HG02678 (cell line): ENCODE results near the gene CD59.
A peak's percentile ranks its signal among the peaks of the same experiment; 100 is the strongest.

ENCODE experiments used
- ATAC-seq: cut with Tn5 transposase; IDR thresholded peaks from one replicate; pipeline ENCODE4 v1.9.1; 2021; ENCODE audit warnings: mild to moderate bottlenecking, moderate library complexity; ENCODE audit not compliant: unreplicated experiment

Gene CD59, protein sequence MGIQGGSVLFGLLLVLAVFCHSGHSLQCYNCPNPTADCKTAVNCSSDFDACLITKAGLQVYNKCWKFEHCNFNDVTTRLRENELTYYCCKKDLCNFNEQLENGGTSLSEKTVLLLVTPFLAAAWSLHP

DNA sequence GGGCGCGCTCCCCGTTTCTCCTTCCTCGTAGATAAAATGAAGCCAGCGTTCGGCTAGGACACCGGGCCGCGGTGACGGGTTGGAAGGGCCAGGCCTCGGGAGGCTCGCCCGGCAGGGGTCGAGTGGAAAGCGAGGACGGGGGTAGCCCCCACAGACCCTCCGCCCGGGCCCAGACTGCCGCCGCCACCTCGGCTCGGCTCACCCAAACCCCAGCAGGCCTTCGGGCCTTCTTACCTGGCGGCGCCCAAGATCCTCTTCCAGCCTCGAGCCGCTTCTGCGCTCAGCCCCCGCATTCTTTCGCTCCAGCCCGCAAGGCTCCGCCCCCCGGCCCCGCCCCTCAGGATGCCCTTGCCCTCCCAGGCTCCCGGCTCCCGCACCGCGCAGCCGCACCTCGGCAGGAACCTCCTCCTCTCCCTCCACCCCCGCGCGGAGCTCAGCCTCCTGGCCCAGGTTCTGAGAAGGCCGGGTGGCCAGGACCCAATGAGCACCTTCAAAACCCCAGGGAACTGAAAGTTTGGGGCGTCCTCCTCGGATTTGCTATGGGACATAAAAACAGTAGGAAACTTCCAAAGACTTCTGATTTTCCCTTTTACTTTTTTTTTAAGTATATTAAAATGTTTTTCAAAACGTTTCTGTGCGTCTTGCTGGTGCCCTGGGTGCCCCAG, at the start of gene CD59:
TSS of gene CD59 (minus strand) at position 276 of the 665 bp plus-strand sequence. CDS start 13,978 bp downstream, outside the sequence.
- ATAC-seq = peak; percentile 61

DNA sequence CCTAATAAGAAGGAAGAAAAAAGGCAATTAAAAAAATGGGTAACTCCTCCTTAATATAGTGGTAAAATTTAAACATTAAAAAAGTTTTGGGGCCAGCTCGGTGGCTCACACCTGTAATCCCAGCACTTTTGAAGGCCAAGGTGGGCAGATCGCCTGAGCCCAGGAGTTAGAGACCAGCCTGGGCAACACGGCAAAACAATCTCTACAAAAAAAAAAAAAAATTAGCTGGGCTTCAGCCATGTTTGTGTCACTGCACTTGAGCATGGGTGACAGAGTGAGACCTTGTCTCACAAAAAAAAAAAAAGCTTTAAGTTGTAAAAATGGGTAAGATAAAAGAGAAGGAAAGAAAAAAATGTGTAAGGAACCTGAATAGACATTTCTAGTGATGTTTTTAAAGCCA, 49.4 kb upstream of the CD59 start:
- no peak for ATAC-seq

DNA sequence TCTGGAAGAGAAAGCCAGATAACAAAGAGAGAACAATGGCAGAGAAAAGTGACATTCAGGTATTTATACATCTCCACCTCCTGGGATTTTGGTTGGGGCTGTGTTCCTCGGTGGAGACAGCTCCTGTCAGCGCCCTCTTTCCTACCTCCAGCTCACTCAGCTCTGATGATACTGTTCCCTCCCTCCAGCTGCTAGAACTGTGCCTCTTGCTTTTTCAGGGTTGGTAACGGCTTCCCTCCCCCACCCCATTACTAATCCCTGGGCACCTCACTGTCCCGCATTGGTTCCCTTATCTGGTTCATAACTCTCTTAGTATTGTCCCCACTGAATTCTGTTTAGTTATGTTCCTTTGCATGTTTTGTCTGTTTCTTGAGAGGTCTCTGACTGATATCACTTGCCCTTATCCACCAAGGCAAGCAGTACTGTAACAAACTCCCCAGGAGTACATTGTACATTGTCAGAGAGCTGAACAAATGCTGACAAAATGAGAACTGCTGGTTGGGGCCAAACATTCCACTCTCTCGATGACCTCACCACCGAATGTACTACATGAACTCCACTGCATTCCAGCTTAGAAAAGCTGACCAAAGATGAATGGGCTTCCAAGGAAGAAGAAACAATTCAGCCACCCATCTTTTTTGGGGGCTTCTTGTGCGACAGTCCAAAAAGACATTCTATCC, 43.8 kb upstream of the CD59 start:
- ATAC-seq = no peak

DNA sequence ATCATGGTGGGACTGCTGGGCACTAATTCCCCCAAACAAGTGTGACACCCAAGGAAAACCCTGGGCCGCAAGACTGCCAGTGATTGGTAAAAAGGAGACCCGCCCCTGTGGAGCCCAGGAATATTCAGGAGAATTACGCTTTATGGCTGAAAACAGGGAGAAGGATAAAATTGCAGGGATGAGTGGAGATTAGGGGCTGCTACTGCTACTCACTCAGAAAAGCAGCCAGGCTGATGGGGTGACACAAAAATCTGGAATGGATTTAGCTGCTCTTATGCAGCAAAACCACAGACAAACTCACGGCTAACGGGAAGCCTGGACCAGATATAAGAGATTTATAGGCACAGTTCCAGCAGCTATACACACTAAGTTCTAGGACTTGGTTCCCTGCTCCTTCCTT, 42.5 kb upstream of the CD59 start:
- no peak for ATAC-seq

DNA sequence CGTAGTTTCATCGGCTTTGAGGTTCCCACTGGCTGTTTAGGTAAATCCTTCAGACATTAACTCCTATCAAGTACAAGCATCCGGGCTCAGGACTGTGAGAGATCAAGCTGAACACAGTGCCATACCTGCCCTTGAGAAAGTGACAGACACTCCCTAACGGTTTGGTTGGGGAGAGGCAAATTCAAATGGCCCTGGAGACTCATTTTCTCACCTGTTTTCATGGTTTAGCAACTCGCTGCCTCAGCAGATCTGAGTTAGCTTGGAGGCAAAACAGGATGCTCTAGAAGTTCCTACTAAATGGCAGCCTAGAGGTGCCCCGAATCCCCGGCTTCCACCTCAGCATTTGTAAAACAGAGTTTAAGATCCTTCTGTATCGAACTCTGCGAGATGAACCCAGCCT, 41.7 kb upstream of the CD59 start:
- ATAC-seq = no peak

DNA sequence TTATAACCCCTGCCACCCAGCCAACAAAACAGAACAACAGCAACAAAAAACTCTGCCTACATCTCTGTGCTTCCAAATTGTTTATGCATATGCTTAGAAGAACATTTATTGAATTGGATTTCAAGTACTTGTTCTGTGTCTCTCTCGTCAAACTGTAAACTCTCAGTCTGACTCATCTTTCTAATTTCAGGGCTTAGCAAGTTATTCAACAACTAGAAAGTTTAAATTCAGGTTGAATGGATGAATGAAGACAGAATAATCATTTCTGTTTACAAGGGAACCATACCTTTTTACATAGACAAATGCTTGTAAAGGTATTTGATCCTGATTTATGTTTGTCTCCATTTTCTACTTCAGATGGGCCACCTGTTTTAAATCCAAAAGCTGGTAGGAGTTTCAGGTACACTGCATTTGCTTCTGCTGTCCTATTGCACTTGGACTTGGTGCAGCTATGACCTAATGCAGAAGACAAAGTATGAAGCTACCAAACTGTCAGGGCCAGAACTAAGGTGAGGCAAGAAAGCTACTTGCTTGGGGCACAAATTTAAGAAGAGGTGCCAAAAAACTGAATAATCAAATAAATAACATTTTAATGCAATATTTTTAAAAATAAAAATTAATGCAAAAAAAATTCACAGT, 39.7 kb upstream of the CD59 start:
- ATAC-seq = peak; percentile 30

DNA sequence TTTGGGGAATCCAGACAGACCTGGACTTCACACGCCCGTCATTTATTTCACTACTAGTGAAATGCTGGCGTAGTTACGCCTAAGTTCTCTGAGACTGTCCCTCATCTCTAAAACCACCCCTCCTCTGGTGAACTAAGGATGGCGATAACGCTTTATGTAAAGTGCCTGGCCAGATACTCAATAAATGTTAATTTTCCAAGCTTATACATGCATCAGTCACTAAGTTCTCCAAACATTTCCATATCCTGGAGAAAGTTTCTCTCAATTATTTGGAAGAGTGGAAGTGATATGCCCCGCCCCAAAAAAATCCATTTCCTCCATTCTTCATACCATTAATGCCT, 39.2 kb upstream of the CD59 start:
- no peak for ATAC-seq

DNA sequence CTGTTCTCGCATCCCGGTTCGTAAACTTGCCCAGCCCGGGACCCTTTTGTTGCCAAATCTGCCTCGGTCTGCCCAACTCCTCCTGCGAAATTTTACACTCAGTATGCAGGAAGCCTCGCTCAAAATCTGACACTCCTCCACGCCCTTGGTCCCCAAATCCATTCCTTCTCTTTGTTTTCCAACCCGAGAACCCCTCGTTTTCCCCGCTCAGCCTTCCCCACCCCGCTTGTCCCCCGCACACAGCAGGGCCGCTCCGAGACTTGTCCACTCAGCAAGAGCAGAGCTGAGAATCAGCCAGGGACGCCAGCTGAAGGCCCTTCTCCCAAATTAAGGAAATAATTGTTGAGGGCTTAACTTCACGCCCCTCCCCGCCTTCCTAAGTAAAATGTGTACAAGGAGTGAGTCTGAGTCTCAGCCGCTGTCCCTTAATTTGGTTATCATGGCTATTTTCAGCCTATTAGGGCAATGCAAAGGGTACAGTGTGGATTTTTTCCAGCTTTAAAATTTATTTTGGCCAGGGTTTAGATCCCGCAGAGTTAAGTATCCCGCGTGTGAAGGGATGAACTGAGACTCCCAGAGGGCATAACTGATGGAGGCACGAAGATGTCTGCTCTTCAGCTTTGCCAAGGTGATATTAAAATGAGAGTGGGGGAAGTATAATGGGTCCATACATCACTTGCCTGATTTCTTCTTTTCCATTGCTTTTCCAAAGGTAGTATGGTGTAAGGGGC, 38.7 kb upstream of the CD59 start:
- ATAC-seq = no peak

DNA sequence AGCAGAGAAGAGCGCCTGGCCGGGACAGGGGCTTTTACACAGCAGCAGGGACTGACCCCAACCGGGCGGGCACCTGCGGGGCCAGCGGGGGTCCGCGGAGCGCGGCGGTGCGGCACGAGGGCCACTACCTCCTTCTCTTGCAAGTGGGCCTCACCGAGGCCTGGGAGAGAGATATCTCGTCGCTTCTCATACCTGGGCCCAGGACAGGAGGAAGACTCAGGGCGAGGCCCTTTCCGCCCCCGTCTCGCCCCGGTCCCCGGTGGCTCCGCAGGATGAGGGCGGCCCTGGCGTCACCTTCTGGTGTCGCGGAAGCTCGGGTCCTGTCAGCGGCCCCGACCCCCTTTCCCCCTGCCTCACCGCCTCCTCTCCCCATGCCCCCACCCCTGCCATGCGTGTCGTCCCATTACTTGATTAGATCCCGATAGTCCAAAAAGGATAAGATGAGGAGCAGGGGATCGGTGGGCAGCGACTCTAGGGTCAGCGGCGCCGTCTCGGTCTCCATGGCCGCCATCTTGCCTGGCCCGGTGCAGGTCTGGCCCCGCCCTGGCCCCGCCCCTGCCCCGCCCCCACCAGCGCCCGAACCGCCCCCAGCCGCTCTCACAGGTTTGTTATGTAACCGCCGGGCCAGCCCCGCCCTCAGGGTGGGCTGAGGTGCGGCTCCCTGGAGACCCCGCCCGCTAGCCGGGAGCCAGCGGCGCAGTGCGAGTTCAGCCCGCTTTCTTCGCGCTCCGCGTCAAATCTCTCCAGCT, 37.9 kb upstream of the CD59 start, which contains the start of gene FBXO3:
TSS of gene FBXO3 (minus strand) at position 534 of the 749 bp plus-strand sequence. CDS start at position 511, 23 bp downstream.
- peak; percentile 72 for ATAC-seq

DNA sequence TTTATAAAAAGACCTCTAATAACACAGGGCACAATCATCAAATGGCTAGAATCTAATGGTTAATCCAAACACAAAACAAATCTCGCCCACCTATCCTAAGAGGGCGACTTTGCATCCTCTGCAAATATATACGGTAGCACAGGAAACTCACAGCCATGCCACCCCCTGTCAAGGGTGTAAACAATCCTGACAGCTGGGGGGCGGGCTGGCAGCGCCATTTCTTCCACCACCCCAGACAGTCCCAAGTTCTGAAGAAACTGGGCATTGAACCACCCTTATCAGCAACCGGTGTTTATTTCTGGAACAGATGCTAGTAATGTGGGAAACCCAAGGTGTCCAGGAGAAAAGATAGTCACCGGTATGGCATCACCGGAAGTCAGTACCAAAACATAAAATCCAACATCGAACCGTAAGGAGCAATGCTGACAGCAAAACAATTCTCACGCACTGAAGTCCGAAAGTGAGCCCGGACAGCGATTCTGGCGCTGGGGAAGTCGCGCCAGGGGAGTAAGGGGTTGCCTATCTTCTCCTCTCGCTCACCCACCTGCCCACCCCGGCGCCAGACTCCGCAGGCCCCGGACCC, 37.3 kb upstream of the CD59 start:
- peak; percentile 26 for ATAC-seq

DNA sequence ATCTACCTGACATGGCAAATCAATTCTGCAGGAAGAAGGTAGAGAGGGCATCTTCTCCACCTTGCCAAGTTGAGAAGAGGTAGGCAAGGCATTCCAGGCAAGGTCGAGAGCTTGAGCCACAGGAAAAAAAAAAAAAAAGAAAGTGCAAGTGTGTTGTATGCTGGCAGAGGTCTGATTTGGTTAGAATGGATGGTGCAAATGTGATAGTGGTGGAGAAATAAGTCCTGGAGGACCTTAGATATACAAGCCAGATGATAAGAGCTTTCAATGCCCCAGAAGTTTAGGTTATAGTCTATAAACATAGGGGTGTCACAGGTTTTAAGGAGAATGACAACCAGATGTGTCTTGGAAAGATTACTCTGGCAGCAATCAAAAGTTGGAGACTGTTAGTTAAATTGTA, 36.6 kb upstream of the CD59 start:
- ATAC-seq = no peak

DNA sequence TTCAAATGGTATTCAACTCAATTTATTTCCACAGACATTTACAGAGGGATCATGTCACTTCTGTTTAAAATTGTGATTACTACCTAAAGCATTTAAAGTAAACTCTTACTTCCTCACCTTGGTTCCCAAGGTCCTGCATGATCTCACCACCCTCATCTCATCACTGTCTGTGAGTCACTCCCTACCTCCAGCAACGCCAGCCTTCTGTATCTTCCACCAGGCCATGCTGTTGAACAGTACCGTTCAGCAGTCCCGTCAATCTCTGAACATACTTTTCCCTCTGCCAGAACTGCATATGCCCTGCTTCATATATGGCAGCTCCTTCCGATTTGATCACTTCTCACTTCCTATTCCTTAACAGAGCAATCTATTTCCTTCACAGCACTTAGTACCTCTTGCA, 36.1 kb upstream of the CD59 start:
- ATAC-seq = no peak

DNA sequence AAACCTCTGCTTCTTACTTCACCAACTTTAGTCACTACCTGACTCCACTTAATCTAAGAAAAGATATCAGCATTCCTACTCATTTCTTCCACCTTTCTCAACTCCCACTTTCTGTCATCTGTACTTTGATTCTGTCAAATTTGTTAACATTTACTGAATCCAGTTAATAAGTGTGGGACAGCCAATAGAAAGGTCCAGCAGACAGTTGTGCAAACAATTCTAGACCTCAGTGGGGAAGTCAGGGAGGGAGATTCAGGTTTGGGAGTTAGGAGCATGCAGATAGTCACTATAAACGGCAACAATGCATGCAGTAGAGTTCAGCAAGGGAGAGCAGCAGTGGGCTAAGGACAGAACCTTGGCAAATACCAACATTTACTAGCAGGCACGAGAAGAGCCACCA, 34.0 kb upstream of the CD59 start:
- ATAC-seq = no peak

DNA sequence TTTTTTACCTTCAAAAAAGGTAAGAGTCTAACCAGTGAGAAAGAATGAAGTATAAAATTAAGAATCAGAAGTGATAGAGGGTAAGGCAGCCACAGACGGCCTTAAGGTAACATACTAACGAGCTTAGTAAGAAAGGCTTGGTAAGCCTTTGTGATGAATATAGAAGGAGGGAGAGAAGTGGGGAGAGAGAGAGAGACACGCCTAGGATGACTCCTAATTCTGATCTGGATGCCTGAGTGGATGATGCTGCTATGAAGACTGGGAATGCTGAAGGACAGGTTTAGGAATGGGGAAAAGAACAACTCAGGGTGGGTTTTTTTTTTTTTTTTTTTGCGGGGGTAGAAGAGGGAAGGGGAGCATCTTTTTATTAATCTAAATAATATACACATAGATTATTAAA, 33.3 kb upstream of the CD59 start:
- no peak for ATAC-seq

DNA sequence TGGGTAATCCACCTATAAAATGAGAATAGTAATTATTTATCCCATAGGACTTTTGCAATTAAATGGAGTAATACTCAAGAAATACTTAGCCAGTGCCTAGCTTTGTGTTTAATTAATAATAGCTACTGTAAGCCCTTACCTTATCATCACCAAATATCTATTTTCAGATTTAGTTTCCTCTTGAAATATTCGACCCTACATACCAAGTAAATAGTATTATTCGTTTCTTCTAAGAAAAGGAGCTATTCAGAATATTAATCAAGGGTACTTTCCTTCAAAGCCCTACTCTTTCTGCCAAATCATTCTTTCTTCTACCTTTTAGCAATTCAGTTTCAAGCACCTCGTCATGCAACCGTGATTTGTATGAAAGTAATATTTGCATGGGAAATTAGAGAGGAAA, 31.4 kb upstream of the CD59 start:
- no peak for ATAC-seq

DNA sequence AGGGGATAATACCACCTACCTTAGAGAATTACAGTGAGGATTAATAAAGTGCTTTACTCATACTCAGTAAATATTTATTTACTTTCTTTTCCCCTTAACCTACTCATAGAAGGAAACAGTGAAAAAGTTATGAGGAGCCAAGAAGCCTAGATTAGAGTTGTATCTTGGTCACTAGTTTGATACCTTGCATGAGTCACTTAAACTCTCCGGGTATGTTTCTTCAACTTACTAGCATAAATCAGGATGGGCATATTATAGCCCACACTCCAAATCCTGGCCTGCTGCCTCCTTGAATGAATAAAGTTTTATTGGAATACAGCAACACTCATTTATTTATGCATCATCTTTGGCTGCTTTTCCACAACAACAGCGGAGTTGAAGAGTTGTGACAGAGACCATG, 29.9 kb upstream of the CD59 start:
- ATAC-seq = no peak

DNA sequence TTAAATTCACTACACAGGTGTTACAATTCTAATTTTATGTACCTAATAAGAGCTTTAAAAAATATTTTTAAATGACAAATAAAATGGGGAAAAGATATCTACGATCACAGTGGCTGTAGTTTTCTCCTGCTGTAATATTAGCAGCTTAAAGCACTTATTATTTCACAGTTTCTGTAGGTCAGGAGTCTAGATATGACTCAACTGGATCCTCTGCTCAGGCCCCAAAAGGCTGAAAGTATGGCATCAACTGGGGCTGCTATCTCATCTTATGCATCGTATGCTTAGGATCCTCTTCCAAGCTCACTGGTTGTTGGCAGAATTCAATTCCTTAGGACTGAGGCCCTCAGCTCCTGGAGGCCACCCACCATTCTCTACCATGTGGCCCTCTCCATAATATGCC, 25.2 kb upstream of the CD59 start:
- ATAC-seq = peak; percentile 77

DNA sequence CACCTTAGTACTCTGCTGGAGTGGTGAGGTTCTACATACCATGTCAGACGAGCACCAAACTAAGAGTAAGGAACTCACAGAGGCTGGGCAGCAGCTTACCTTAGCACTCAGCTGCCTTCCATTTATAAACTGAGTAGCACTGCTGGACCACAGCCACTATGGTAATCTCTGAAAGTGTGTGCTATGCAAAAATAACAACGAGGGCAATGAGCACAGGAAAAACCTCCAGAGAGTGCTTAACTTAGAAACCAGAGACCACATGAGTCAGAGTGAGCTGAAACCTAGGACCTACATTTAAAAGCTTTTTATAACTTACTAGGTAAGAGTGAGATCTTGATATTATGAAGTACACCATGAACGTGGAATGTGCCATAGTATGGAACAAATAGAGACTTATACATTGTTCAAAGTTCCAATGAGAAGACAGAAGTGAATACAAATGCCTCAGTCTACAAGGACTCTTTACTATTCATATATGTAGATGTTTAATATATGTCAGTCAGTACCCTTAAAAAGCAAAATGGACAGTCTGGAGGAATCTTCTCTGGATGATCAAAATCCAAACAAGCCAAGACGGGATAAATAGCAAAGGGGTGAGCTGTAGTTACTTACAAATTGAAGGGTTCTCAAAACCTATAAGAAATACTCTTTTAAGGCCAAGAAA, 17.2 kb upstream of the CD59 start:
- peak; percentile 98 for ATAC-seq

DNA sequence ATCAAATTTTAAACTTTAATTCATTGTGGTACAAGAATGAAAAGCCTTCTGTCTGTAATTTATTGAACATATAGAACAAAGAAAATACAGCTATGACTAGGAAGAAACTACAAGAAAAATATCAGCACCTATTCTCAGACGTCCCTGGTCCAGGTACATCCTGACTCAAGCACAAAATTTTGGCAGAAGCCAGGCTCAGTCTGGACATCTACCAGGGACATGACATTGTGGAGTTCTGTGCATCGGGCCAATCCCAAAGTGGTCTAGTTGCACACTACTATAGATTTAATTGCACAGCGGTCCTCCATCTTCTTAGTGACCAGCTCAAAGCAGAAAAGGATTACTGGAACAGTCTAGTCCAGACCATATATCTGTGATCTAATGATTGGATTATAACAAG, 15.7 kb upstream of the CD59 start:
- ATAC-seq = no peak

DNA sequence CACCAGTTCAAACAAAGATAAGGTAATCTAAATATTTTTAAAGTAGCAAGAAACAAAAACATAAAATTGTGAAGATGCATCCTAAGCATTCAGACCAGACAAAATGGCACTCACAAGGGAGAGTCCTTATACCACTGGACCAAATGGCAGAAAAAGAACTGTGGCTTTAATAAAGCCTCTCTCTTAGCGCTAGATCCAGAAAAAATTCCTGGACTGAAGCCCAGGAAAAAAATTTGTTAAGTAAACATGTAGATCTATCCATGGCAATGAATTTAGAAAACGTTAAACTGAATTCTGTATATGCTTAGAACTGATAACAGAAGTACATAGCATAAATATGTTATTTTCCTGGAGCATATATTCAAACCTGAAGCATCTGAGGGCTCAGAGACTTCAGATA, 11.8 kb upstream of the CD59 start:
- ATAC-seq = no peak
